Prostate gland (tissue), 2 donors: ENCODE measurements around the gene UBASH3B. TPM values are rescaled to one million over a fixed set of nuclear protein-coding genes. Genes with fewer than 3 reads are reported as not detected.

Experiments used
- DNase-seq: peaks from one replicate; pipeline ENCODE4 v3.0.0-alpha.2; 2019; ENCODE audit warnings: low spot score
- H3K27ac ChIP-seq, 2 donors: fragments of 200-600 bp; sonication (generic); 2 replicates each; pipeline ENCODE4 v1.5.1; 2017 to 2019
- H3K27me3 ChIP-seq: fragments of 200-600 bp; sonication (generic); replicated peaks from 2 replicates; pipeline ENCODE4 v1.5.1; 2019; ENCODE audit not compliant: insufficient read depth
- H3K36me3 ChIP-seq, 2 donors: fragments of 200-600 bp; sonication (generic); 1 replicate in 1 of 2; 2 replicates in 1 of 2; pipeline versions ENCODE4 v1.5.1 to v1.8.1; 2017 to 2019
- H3K4me1 ChIP-seq: fragments of 200-600 bp; sonication (generic); replicated peaks from 2 replicates; pipeline ENCODE4 v1.5.1; 2019
- H3K4me3 ChIP-seq, 2 donors: fragments of 200-600 bp; sonication (generic); 2 replicates each; pipeline ENCODE4 v1.5.1; 2017 to 2019
- H3K9me3 ChIP-seq: fragments of 200-600 bp; sonication (generic); 2 replicates; pipeline ENCODE4 v1.5.1; 2017
- POLR2A ChIP-seq: fragments of 450-650 bp; IDR thresholded peaks from one replicate; pipeline ENCODE4 v1.6.1; 2016; ENCODE audit warnings: antibody characterized with exemption, mild to moderate bottlenecking
- POLR2AphosphoS5 ChIP-seq: sonication (generic); formaldehyde crosslinking; IDR thresholded peaks from one replicate; pipeline ENCODE4 v1.6.1; 2017; ENCODE audit warnings: antibody characterized with exemption
- WGBS: methylation state at CpG from one replicate; pipeline ENCODE4 v1.1.5; 2018; 5-methylcytosine and 5-hydroxymethylcytosine counted together
- intact Hi-C: fragments of 100-400 bp; cut with DNase I; formaldehyde crosslinking; loops from one replicate; pipeline ENCODE4 v1.14.2; 2022
- total RNA-seq, 2 donors: library from RNA; depleted of rRNA; stranded (reverse); fragments of >200 nt; gene quantifications; one replicate each; pipeline ENCODE4 v1.1.0, GENCODE V29; 2016
- TF ChIP-seq, protein P1 (sequence below), 4 experiments: fragments of 200-600 bp in 2 of 4; fragments of 450-650 bp in 2 of 4; sonication (generic) in 2 of 4; IDR thresholded peaks; 1 replicate in 3 of 4; 2 replicates in 1 of 4; pipeline ENCODE4 v1.5.1; 2016 to 2019; ENCODE audit warnings: antibody characterized with exemption in 4 of 4, mild to moderate bottlenecking in 2 of 4, moderate library complexity in 2 of 4

The UBASH3B gene
- total RNA-seq, 2 donors from 2014 or later = 1.9 to 9.9 TPM

- no peak for DNase-seq
- Histone ChIP-seq H3K4me1 (no peaks in the 10 kb centered on the region), H3K9me3 (no peaks in the 10 kb centered on the region), H3K27ac (no peak overlapping the region), H3K4me3 (no peak overlapping the region), H3K27me3 (no peaks in the 10 kb centered on the region), H3K36me3 (no peaks in the 10 kb centered on the region)
- TF ChIP-seq, protein P1, sequence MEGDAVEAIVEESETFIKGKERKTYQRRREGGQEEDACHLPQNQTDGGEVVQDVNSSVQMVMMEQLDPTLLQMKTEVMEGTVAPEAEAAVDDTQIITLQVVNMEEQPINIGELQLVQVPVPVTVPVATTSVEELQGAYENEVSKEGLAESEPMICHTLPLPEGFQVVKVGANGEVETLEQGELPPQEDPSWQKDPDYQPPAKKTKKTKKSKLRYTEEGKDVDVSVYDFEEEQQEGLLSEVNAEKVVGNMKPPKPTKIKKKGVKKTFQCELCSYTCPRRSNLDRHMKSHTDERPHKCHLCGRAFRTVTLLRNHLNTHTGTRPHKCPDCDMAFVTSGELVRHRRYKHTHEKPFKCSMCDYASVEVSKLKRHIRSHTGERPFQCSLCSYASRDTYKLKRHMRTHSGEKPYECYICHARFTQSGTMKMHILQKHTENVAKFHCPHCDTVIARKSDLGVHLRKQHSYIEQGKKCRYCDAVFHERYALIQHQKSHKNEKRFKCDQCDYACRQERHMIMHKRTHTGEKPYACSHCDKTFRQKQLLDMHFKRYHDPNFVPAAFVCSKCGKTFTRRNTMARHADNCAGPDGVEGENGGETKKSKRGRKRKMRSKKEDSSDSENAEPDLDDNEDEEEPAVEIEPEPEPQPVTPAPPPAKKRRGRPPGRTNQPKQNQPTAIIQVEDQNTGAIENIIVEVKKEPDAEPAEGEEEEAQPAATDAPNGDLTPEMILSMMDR (IDR thresholded peaks at IDR 0.05) = no peak
- no peak for TF ChIP-seq POLR2A
- TF ChIP-seq POLR2AphosphoS5 = no peak
- intact Hi-C loops = no loop called here
- 90% methylated on average over 13 of the region's 13 CpGs for WGBS
Measured at GRCh38 chr11:122663056-122663740, 7.7 kb downstream of the UBASH3B start.

DNA sequence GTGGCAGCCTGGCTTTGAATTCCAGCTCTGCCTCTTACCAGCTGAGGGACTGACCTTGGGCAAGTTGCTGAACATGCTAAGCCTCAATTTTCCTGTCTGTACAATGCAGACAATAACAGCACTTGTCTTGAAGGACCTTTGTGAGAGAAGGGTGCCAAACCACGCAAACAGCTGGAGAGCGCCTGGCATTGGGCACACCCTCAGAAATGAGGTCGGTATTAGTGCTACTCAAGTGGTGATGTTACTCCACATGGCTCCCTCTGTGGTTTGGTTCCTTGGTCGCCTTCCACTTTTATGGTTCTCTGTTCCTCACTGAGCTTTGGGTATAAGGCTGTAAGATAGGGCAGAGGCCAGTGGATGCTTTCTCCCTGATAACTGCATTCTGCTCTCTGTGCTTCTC lies 8.2 kb downstream of the UBASH3B start:
- TF ChIP-seq POLR2AphosphoS5 (no peak), POLR2A (no peak)
- TF ChIP-seq, protein P1 (IDR thresholded peaks at IDR 0.05) = no peak
- Histone ChIP-seq H3K4me1 (no peaks in the 10 kb centered on the region), H3K27ac (no peak overlapping the region), H3K9me3 (no peaks in the 10 kb centered on the region), H3K36me3 (no peaks in the 10 kb centered on the region), H3K4me3 (no peak overlapping the region), H3K27me3 (no peaks in the 10 kb centered on the region)
- DNase-seq = no peak
- intact Hi-C loops = no loop called here
- 80% methylated on average over 4 of the region's 4 CpGs for WGBS

DNA sequence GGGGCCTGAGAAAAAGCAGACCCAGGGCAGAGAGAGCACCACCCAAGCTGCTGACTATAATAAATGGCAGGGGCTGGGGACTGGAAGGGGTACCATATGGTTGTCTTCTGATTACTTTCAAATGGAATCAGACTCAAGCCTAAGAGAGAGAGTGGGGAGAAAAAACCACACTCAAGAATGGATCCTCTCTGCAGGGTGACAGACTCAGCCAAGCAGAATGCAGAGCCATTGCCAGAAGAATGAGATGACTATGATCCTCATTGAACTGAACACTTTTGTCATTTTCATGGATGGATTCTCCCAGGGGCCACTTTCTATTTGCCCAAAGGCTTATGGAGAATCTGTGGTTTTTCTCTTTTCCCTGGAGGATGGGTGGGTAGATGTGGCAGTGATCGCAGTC lies 8.7 kb downstream of the UBASH3B start:
- 93% methylated on average over 1 of the region's 1 CpG for WGBS
- Histone ChIP-seq H3K36me3 (no peaks in the 10 kb centered on the region), H3K9me3 (no peaks in the 10 kb centered on the region), H3K27me3 (no peaks in the 10 kb centered on the region), H3K27ac (no peak overlapping the region), H3K4me1 (no peaks in the 10 kb centered on the region), H3K4me3 (no peak overlapping the region)
- intact Hi-C loops = no loop called here
- no peak for DNase-seq
- no peak for TF ChIP-seq POLR2AphosphoS5
- TF ChIP-seq, protein P1 (IDR thresholded peaks at IDR 0.05) = no peak
- no peak for TF ChIP-seq POLR2A

- no peak for DNase-seq
- Histone ChIP-seq H3K27ac (no peak overlapping the region), H3K4me3 (no peak overlapping the region), H3K4me1 (no peaks in the 10 kb centered on the region), H3K36me3 (no peaks in the 10 kb centered on the region), H3K9me3 (no peaks in the 10 kb centered on the region), H3K27me3 (no peaks in the 10 kb centered on the region)
- TF ChIP-seq, protein P1 (IDR thresholded peaks at IDR 0.05) = no peak
- TF ChIP-seq POLR2A (no peak), POLR2AphosphoS5 (no peak)
- 78% methylated on average over 10 of the region's 10 CpGs for WGBS
- intact Hi-C loops = no loop called here
Measured at GRCh38 chr11:122665861-122666260, 10.3 kb downstream of the UBASH3B start.

DNA sequence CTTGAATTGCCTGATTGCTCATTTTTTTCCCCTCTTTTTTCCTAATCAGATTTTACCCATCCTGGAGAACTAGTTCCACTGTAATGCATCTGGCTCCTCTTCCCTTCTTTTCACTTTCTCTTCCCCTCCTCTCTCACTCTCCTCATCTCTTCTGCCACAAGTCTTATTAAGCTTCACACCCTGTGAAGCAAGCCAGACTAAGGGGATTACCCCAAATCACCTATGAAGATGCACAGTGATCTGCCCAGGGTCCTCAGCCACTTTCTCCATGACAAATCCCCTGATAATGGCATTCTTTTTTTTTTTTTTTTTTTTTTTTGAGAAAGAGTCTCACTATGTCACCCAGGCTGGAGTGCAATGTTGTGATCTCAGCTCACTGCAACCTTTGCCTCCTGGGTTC lies 11.2 kb downstream of the UBASH3B start:
- H3K4me3 ChIP-seq = no peak overlapping the region
- TF ChIP-seq POLR2A = no peak
- TF ChIP-seq, protein P1 (IDR thresholded peaks at IDR 0.05) = no peak
- no peak for DNase-seq
- H3K9me3 ChIP-seq = no peaks in the 10 kb centered on the region
- H3K36me3 ChIP-seq = no peaks in the 10 kb centered on the region
- H3K27me3 ChIP-seq = no peaks in the 10 kb centered on the region
- intact Hi-C loops = no loop called here
- H3K27ac ChIP-seq = no peak overlapping the region
- no peaks in the 10 kb centered on the region for H3K4me1 ChIP-seq
